Smooth muscle cell (in vitro differentiated cells): ENCODE results near the gene TNFAIP2. TPM values are rescaled to one million over a fixed set of nuclear protein-coding genes. Genes with fewer than 3 reads are reported as not detected.

ENCODE experiments used
- DNase-seq: peaks from one replicate; lab custom pipeline; 2025; ENCODE audit not compliant: unreplicated experiment; lab: John Stamatoyannopoulos, UW
- H2AFZ ChIP-seq: fragments of 200-600 bp; sonication (generic); 2 replicates; pipeline ENCODE4 v1.6.0; 2016; ENCODE audit warnings: antibody characterized with exemption, low read depth, mild to moderate bottlenecking
- H3F3A ChIP-seq: fragments of 200-600 bp; sonication (generic); 2 replicates; pipeline ENCODE4 v1.6.0; 2017; ENCODE audit warnings: antibody characterized with exemption, low read depth
- H3K27ac ChIP-seq: fragments of 200-600 bp; sonication (generic); 2 replicates; pipeline ENCODE4 v1.5.1; 2016; ENCODE audit warnings: low read depth, mild to moderate bottlenecking
- H3K27me3 ChIP-seq: fragments of 200-600 bp; sonication (generic); 2 replicates; pipeline ENCODE4 v1.6.1; 2016; ENCODE audit warnings: low read depth, mild to moderate bottlenecking
- H3K36me3 ChIP-seq: fragments of 200-600 bp; sonication (generic); 2 replicates; pipeline ENCODE4 v1.5.1; 2016; ENCODE audit warnings: low read depth
- H3K4me1 ChIP-seq: fragments of 200-600 bp; sonication (generic); 2 replicates; pipeline ENCODE4 v1.5.1; 2016; ENCODE audit warnings: low read depth
- H3K4me2 ChIP-seq: fragments of 200-600 bp; sonication (generic); 2 replicates; pipeline ENCODE4 v1.6.0; 2016; ENCODE audit warnings: mild to moderate bottlenecking
- H3K4me3 ChIP-seq: fragments of 200-600 bp; sonication (generic); 2 replicates; pipeline ENCODE4 v1.5.1; 2016; ENCODE audit warnings: mild to moderate bottlenecking
- H3K79me2 ChIP-seq: fragments of 200-600 bp; sonication (generic); 2 replicates; pipeline ENCODE4 v1.6.0; 2016; ENCODE audit warnings: low read depth, mild to moderate bottlenecking
- H3K9ac ChIP-seq: fragments of 200-600 bp; sonication (generic); 2 replicates; pipeline ENCODE4 v1.6.0; 2016; ENCODE audit warnings: low read depth
- H3K9me3 ChIP-seq: fragments of 200-600 bp; sonication (generic); replicated peaks from 2 replicates; pipeline ENCODE4 v1.5.1; 2016; ENCODE audit warnings: low read depth
- H4K20me1 ChIP-seq: fragments of 200-600 bp; sonication (generic); 2 replicates; pipeline ENCODE4 v1.6.0; 2016; ENCODE audit warnings: low read depth
- CTCF ChIP-seq: fragments of 200-600 bp; sonication (generic); IDR thresholded peaks from 2 replicates; pipeline ENCODE4 v1.5.1; 2017; ENCODE audit warnings: borderline replicate concordance, mild to moderate bottlenecking, antibody characterized with exemption; ENCODE audit not compliant: insufficient read depth, poor library complexity, severe bottlenecking
- WGBS: methylation state at CpG from one replicate; pipeline ENCODE4 v1.1.7; 2016; ENCODE audit warnings: low lambda C conversion rate; 5-methylcytosine and 5-hydroxymethylcytosine counted together
- polyA plus RNA-seq: library from polyadenylated mRNA; unstranded; fragments of >200 nt; fragmentation: Nextera tagmentation; extraction: Ambion mirVana; gene quantifications from 2 replicates; pipeline ENCODE4 v1.2.1, GENCODE V29; 2016
- total RNA-seq: library from RNA; depleted of rRNA; stranded (reverse); fragments of >200 nt; gene quantifications from 2 replicates; pipeline ENCODE4 v1.2.3, GENCODE V29; 2014

TNFAIP2 gene
- total and polyA plus RNA-seq, 2 experiments from 2014 or later = 35.7 to 76.5 TPM

- Histone ChIP-seq H3K36me3 (no peaks in the 10 kb centered on the region), H3K4me3 (no peak overlapping the region), H3K9me3 (no peaks in the 10 kb centered on the region), H3F3A (peaks cover 4% of the 10 kb centered on the region), H3K4me1 (no peaks in the 10 kb centered on the region), H3K79me2 (no peaks in the 10 kb centered on the region), H3K4me2 (no peak overlapping the region), H3K9ac (no peak overlapping the region), H3K27ac (no peak overlapping the region), H4K20me1 (no peaks in the 10 kb centered on the region), H2AFZ (no peak overlapping the region), H3K27me3 (peaks cover 17% of the 10 kb centered on the region)
- TF ChIP-seq CTCF = no peak
- DNase-seq = no peak
- 97% methylated on average over 11 of the region's 11 CpGs for WGBS
Observed at GRCh38 chr14:103101257-103101962, 21.9 kb upstream of the TNFAIP2 start.

GRCh38 chr14:103101963-103102688 is 21.1 kb upstream of the TNFAIP2 start:
- Histone ChIP-seq H3K9ac (no peak overlapping the region), H3K4me3 (no peak overlapping the region), H3K4me1 (no peaks in the 10 kb centered on the region), H3K27ac (no peak overlapping the region), H3K27me3 (peaks cover 17% of the 10 kb centered on the region), H3K4me2 (no peak overlapping the region), H3F3A (peaks cover 4% of the 10 kb centered on the region), H2AFZ (no peak overlapping the region), H3K9me3 (no peaks in the 10 kb centered on the region), H3K36me3 (no peaks in the 10 kb centered on the region), H3K79me2 (no peaks in the 10 kb centered on the region), H4K20me1 (no peaks in the 10 kb centered on the region)
- 86% methylated on average over 58 of the region's 85 CpGs for WGBS
- TF ChIP-seq CTCF = no peak
- DNase-seq = no peak

DNA sequence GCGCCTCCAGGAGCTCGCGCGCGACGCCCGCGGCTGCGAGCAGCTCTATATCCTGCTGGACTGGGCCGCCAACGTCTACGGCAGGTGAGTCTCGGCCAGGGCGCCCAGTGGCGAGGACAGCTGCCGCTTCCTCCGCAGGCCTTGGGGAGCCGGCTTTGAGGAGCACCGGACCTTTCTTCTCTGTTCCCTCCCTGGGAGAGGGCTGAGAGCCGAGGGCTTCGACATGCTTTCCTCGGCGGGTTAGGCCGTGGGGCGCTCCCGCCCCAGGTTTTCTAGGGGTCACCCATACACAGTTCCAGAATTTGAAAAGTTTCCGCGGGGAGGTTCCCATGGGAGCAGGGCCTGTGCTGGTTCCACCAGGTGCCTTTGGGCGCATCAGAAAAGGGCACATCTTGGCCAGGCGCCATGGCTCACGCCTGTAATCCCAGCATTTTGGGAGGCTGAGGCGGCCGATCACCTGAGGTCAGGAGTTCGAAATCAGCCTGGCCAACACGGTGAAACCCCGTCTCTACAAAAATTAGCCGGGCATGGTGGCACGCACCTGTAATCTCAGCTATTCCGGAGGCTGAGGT is 20.5 kb upstream of the TNFAIP2 start:
- Histone ChIP-seq H3K27ac (no peak overlapping the region), H3K4me2 (no peak overlapping the region), H3F3A (peaks cover 4% of the 10 kb centered on the region), H3K9me3 (no peaks in the 10 kb centered on the region), H2AFZ (no peak overlapping the region), H4K20me1 (no peaks in the 10 kb centered on the region), H3K27me3 (peaks cover 17% of the 10 kb centered on the region), H3K4me3 (no peak overlapping the region), H3K79me2 (no peaks in the 10 kb centered on the region), H3K9ac (no peak overlapping the region), H3K4me1 (no peaks in the 10 kb centered on the region), H3K36me3 (no peaks in the 10 kb centered on the region)
- no peak for DNase-seq
- no peak for TF ChIP-seq CTCF
- 91% methylated on average over 37 of the region's 39 CpGs for WGBS
